BJ (cell line): ENCODE results near the gene RDH12. TPM values are rescaled to one million over a fixed set of nuclear protein-coding genes. Genes with fewer than 3 reads are reported as not detected.
"Not testable (repeated sequence)": the region's sequence is repeated elsewhere in the genome, so short reads cannot be mapped to it uniquely, and the experiment has no call there.

Source experiments
- CTCF ChIA-PET: fragments of 350-600 bp; formaldehyde crosslinking; extraction: SDS; loops from one replicate; lab custom pipeline; 2021; ENCODE audit warnings: antibody characterized with exemption, inconsistent platforms; lab: Yijun Ruan, JAX
- POLR2A ChIA-PET: fragments of 300-600 bp; sonication (Branson Sonifier 250); formaldehyde crosslinking; extraction: SDS; loops from one replicate; lab custom pipeline; 2021; ENCODE audit warnings: antibody characterized with exemption; lab: Charles Lee
- DNase-seq: peaks from one replicate; pipeline ENCODE4 v3.0.0-alpha.2; 2011; ENCODE audit warnings: low read depth
- H3K27me3 ChIP-seq: 2 replicates; pipeline ENCODE4 v1.6.0; 2011; ENCODE audit warnings: low read length; ENCODE audit not compliant: control insufficient read depth, insufficient read depth
- H3K36me3 ChIP-seq: 2 replicates; pipeline ENCODE4 v1.5.1; 2011; ENCODE audit warnings: low read length; ENCODE audit not compliant: control insufficient read depth, insufficient read depth
- H3K4me3 ChIP-seq: 2 replicates; pipeline ENCODE4 v1.5.1; 2011; ENCODE audit warnings: low read depth, mild to moderate bottlenecking, control low read depth, low read length
- polyA plus RNA-seq: library from polyadenylated mRNA; depleted of rRNA; stranded (reverse); fragments of >200 nt; gene quantifications from 2 replicates; pipeline ENCODE4 v1.2.3, GENCODE V29; 2011
- TF ChIP-seq, protein P1 (sequence below): IDR thresholded peaks from 2 replicates; pipeline ENCODE4 v1.5.1; 2011; ENCODE audit warnings: low read depth, mild to moderate bottlenecking, control low read depth, inconsistent platforms, low read length, moderate library complexity; ENCODE audit not compliant: insufficient read depth

Gene RDH12
- polyA plus RNA-seq, 1 experiment, result not detected

DNA sequence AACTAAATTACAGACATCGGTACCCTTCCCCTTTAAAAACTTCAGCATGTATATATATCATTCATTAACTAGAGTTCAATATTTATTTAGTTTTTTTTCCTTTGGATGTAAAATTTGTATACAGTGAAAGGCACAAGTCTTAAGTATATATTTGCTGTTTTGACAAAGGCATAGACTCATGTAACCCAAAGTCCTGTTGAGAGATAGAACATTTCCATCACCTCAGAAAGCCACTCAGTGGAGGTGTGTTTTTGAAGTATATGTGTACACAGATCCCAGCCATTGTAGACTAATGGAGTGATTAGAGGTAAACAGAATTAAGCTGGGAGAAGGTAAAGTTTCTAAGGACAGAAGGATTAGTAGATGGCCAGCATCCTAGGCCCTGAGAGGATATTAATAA, 15.4 kb downstream of the RDH12 start:
- TF ChIP-seq, protein P1, sequence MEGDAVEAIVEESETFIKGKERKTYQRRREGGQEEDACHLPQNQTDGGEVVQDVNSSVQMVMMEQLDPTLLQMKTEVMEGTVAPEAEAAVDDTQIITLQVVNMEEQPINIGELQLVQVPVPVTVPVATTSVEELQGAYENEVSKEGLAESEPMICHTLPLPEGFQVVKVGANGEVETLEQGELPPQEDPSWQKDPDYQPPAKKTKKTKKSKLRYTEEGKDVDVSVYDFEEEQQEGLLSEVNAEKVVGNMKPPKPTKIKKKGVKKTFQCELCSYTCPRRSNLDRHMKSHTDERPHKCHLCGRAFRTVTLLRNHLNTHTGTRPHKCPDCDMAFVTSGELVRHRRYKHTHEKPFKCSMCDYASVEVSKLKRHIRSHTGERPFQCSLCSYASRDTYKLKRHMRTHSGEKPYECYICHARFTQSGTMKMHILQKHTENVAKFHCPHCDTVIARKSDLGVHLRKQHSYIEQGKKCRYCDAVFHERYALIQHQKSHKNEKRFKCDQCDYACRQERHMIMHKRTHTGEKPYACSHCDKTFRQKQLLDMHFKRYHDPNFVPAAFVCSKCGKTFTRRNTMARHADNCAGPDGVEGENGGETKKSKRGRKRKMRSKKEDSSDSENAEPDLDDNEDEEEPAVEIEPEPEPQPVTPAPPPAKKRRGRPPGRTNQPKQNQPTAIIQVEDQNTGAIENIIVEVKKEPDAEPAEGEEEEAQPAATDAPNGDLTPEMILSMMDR, result no peak
- ChIA-PET POLR2A (no interaction called here), CTCF (no interaction called here)
- Histone ChIP-seq H3K27me3 (peaks cover 9% of the 10 kb centered on the region), H3K36me3 (no peaks in the 10 kb centered on the region), H3K4me3 (no peak overlapping the region)
- DNase-seq, result no peak

DNA sequence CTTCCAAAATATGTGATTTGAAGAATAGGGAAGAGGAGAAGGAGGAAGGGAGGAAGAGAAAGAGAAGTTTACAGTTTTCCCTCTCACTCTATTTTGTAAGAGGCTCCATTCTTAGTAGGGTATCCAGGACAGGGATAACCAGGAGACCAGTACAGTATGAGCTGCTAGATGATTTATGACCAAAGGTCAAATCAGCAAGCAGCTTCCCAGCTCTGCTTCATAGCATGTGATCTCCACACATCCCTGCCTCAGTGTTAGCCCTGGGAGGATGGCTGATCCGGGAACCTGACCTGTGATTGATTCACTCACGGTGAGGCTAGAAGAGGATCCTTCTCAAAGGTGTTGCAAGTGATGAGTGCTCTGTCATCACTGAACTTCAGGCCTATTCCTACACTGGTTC, 16.6 kb downstream of the RDH12 start:
- TF ChIP-seq, protein P1, result no peak
- Histone ChIP-seq H3K36me3 (no peaks in the 10 kb centered on the region), H3K27me3 (peaks cover 9% of the 10 kb centered on the region), H3K4me3 (no peak overlapping the region)
- CTCF ChIA-PET, result interaction anchor here (1.0 kb wide), 1 partner anchor 134 kb away, joined by 3 read pairs; no protein-coding TSS in a partner anchor
- DNase-seq, result no peak
- POLR2A ChIA-PET, result no interaction called here

DNA sequence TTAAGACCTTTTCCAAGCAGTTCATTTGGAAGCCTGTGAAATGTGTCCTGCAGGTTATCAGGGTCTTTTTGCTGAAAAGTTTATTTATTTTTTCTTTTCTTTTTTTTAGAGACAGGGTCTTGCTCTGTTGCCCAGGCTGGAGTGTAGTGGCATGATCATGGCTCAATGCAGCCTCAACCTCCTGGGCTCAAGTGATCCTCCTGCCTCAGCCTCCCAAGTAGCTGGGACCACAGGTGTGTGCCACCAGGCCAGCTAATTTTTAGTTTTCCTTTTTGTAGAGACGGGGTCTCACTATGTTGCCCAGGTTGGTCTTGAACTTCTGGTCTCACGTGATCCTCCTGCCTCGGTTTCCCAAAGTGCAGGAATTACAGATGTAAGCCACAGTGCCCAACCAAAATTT, 17.7 kb downstream of the RDH12 start:
- POLR2A ChIA-PET, H3K36me3 ChIP-seq, H3K27me3 ChIP-seq, DNase-seq, H3K4me3 ChIP-seq: not testable (repeated sequence)
- CTCF ChIA-PET, result interaction anchor here (4.4 kb wide), 1 partner anchor 15 kb away, joined by 14 read pairs; no protein-coding TSS in a partner anchor

- no peak for DNase-seq
- TF ChIP-seq, protein P1, result no peak
- ChIA-PET POLR2A (no interaction called here), CTCF (interaction anchor here (4.4 kb wide), 1 partner anchor 15 kb away, joined by 14 read pairs; no protein-coding TSS in a partner anchor)
- H3K36me3 ChIP-seq, result no peaks in the 10 kb centered on the region
- no peak overlapping the region for H3K4me3 ChIP-seq
- peaks cover 9% of the 10 kb centered on the region for H3K27me3 ChIP-seq
These were observed 18.2 kb downstream of the RDH12 start for GRCh38 chr14:67719866-67720265.

GRCh38 chr14:67721875-67722274, 20.2 kb downstream of the RDH12 start:
- no peak for DNase-seq
- ChIA-PET CTCF (interaction anchor here (0.7 to 4.4 kb wide), 5 partner anchors 8 to 151 kb away, joined by 3 to 14 read pairs (median 4); no protein-coding TSS in a partner anchor), POLR2A (no interaction called here)
- Histone ChIP-seq H3K4me3 (no peak overlapping the region), H3K36me3 (no peaks in the 10 kb centered on the region), H3K27me3 (peaks cover 14% of the 10 kb centered on the region)
- TF ChIP-seq, protein P1, result no peak

- Histone ChIP-seq H3K36me3 (no peaks in the 10 kb centered on the region), H3K4me3 (no peak overlapping the region), H3K27me3 (peaks cover 15% of the 10 kb centered on the region)
- TF ChIP-seq, protein P1, result no peak
- ChIA-PET CTCF (interaction anchor here (0.7 to 4.4 kb wide), 5 partner anchors 8 to 151 kb away, joined by 3 to 14 read pairs (median 4); no protein-coding TSS in a partner anchor), POLR2A (no interaction called here)
- no peak for DNase-seq
These were observed 20.6 kb downstream of the RDH12 start for GRCh38 chr14:67722293-67722692.
